LNCaP clone FGC (cell line): ENCODE measurements around the gene MRPL57.

Experiments used
- DNase-seq: peaks from one replicate; pipeline ENCODE4 v3.0.0-alpha.2; 2011; ENCODE audit warnings: low read depth
- H3K4me3 ChIP-seq: 2 replicates; pipeline ENCODE4 v1.5.1; 2011; ENCODE audit warnings: mild to moderate bottlenecking, low read depth, low read length, control low read depth
- CTCF ChIP-seq: IDR thresholded peaks from 2 replicates; pipeline ENCODE4 v1.5.1; 2012; ENCODE audit warnings: mild to moderate bottlenecking; ENCODE audit not compliant: control insufficient read depth, insufficient read depth; ENCODE audit errors: extremely low read depth

Gene MRPL57

GRCh38 chr13:21139374-21139773 lies 37.1 kb upstream of the MRPL57 start:
- no peak for TF ChIP-seq CTCF
- DNase-seq = no peak
- H3K4me3 ChIP-seq = peak overlapping the region; percentile 62

DNA sequence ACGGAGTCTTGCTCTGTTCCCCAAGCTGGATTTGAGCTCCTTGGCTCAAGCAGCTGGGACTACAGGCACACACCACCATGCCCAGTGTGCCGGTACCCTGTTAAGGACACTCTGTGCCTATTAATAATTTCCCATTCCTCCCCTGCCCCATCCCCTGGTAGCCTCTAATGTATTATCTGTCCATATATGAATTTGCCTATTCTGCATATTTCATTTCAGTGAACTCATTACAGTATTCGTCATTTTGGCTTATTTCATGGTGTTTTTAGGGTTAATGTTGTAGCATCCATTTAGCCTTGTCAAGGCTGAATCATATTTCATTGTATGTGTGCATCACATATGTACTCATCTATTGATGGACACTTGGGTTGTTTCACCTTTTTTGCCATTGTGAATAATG lies 33.7 kb upstream of the MRPL57 start:
- DNase-seq = no peak
- H3K4me3 ChIP-seq = no peak overlapping the region
- no peak for TF ChIP-seq CTCF

GRCh38 chr13:21147827-21148226 lies 28.6 kb upstream of the MRPL57 start:
- no peak for TF ChIP-seq CTCF
- DNase-seq = no peak
- no peak overlapping the region for H3K4me3 ChIP-seq

GRCh38 chr13:21148557-21149258 lies 27.8 kb upstream of the MRPL57 start:
- no peak for TF ChIP-seq CTCF
- H3K4me3 ChIP-seq = no peak overlapping the region
- DNase-seq = no peak

DNA sequence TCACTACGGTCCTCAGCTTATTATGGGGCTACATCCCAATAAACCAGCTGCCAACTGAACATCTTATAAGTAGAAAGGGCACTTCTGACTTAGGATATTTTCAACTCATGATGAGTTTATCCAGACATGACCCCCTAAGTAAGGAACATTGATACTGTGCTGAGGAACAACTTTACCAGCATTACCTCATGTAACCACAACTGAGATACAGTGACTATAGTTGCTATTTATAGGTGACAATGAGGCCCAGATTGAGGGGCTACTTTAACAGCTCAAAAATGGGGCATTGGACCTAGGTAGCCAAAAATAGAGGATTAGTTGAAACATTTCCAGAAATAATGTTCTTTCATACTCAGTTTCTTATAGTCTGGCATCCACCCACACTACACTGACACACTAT lies 26.9 kb upstream of the MRPL57 start:
- TF ChIP-seq CTCF = no peak
- no peak for DNase-seq
- H3K4me3 ChIP-seq = no peak overlapping the region

DNA sequence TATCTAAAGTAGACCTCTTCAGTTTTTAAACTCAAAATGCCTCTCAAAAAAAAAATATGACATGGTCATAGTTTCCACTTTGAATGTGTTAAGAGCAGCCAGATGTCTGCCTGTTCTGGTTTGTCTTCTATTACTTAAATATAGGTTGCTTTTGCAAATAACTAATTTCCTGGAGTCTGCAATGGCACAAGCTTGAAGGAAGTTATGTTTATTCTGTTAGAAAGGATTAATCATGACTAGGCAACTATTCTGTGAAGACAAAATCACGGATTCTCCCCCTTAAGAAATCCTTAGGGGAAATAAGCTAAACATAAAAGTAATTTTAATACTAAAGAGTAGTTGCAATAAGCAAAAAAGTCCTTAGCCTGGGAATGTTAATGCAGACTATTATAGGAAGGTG lies 26.4 kb upstream of the MRPL57 start:
- no peak for TF ChIP-seq CTCF
- no peak overlapping the region for H3K4me3 ChIP-seq
- no peak for DNase-seq
